Neuron (in vitro differentiated cells): ENCODE data around the gene PLEKHM3.

Experiments
- H2AFZ ChIP-seq: one replicate; pipeline ENCODE4 v1.6.1; 2013; ENCODE audit warnings: low read depth, mild to moderate bottlenecking, inconsistent platforms, low read length, moderate library complexity
- H3K27me3 ChIP-seq: one replicate; pipeline ENCODE4 v1.6.1; 2013; ENCODE audit warnings: low read length; ENCODE audit not compliant: insufficient read depth
- H3K36me3 ChIP-seq: one replicate; pipeline ENCODE4 v1.6.1; 2013; ENCODE audit warnings: low read length; ENCODE audit not compliant: insufficient read depth
- H3K4me1 ChIP-seq: one replicate; pipeline ENCODE4 v1.6.1; 2013; ENCODE audit warnings: low read length; ENCODE audit not compliant: insufficient read depth
- H3K4me3 ChIP-seq: 2 replicates; pipeline ENCODE4 v1.5.1; 2013; ENCODE audit warnings: mild to moderate bottlenecking, low read length, moderate library complexity
- H3K9me3 ChIP-seq: one replicate; pipeline ENCODE4 v1.6.1; 2013; ENCODE audit warnings: low read length

The PLEKHM3 gene

GRCh38 chr2:207831584-207832248 lies 193.6 kb downstream of the PLEKHM3 start:
- Histone ChIP-seq H2AFZ (no peak overlapping the region), H3K4me1 (peaks cover 8% of the 10 kb centered on the region), H3K36me3 (peaks cover 10% of the 10 kb centered on the region), H3K9me3 (no peaks in the 10 kb centered on the region), H3K4me3 (no peak overlapping the region), H3K27me3 (no peaks in the 10 kb centered on the region)

- Histone ChIP-seq H3K4me1 (peaks cover 2% of the 10 kb centered on the region), H3K27me3 (no peaks in the 10 kb centered on the region), H3K9me3 (no peaks in the 10 kb centered on the region), H3K36me3 (peaks cover 12% of the 10 kb centered on the region), H3K4me3 (no peak overlapping the region), H2AFZ (no peak overlapping the region)
These were observed 194.4 kb downstream of the PLEKHM3 start for GRCh38 chr2:207830778-207831438.

DNA sequence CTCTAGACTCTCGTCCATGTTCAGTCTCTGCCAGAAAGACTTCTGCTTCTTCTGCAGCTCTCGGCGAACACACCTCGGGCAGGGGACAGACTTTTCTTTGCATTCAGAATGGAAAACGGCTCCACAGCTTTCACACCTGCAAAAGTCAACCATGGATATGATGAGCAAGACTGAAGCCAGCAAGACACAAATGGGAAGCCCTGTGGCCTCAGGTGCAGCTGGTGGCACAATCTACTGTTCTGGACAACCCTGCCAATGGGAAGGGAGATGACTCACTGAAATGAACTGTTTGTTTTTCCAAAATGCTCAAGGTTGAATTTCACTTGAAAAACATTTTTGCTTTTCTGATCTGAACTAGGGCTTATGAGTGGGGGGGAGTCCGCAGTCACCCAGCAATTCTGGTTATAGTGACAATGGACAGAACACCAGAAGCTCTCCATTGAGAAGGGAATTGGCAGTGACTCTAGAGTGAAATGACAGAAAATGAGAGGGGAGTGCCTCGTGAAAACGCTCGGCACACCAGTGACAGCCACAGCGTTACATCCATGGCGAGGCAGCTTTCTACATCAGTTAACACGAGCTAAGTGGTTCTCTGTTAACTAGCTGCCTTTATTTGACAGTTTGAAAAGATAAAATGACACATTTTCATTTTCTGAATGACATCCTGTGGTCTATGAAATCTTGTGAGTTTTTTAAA lies 196.8 kb downstream of the PLEKHM3 start:
- no peaks in the 10 kb centered on the region for H3K27me3 ChIP-seq
- H3K4me3 ChIP-seq = no peak overlapping the region
- peaks cover 12% of the 10 kb centered on the region for H3K36me3 ChIP-seq
- no peaks in the 10 kb centered on the region for H3K9me3 ChIP-seq
- H3K4me1 ChIP-seq = no peaks in the 10 kb centered on the region
- H2AFZ ChIP-seq = no peak overlapping the region

DNA sequence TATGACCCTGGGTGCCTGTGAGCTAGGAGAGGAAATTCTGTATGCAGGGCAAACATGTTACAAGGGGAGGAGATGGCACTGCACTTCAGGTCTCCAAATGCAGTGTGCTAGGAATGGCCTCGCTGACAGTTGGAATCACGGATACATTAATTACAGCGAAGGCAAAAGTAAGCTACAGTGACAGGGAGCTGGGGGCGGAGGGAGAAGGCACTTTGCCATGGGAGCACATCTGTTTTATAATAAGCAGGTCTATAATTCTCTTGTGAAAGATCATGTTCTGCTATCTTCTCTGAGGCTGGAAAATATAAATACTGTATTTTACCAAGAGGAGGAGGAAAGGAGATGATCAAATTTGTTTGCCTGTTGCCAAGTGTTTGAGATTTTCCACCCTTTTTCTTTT lies 199.3 kb downstream of the PLEKHM3 start:
- Histone ChIP-seq H3K4me1 (no peaks in the 10 kb centered on the region), H2AFZ (no peak overlapping the region), H3K27me3 (no peaks in the 10 kb centered on the region), H3K4me3 (no peak overlapping the region), H3K36me3 (peaks cover 12% of the 10 kb centered on the region), H3K9me3 (no peaks in the 10 kb centered on the region)

DNA sequence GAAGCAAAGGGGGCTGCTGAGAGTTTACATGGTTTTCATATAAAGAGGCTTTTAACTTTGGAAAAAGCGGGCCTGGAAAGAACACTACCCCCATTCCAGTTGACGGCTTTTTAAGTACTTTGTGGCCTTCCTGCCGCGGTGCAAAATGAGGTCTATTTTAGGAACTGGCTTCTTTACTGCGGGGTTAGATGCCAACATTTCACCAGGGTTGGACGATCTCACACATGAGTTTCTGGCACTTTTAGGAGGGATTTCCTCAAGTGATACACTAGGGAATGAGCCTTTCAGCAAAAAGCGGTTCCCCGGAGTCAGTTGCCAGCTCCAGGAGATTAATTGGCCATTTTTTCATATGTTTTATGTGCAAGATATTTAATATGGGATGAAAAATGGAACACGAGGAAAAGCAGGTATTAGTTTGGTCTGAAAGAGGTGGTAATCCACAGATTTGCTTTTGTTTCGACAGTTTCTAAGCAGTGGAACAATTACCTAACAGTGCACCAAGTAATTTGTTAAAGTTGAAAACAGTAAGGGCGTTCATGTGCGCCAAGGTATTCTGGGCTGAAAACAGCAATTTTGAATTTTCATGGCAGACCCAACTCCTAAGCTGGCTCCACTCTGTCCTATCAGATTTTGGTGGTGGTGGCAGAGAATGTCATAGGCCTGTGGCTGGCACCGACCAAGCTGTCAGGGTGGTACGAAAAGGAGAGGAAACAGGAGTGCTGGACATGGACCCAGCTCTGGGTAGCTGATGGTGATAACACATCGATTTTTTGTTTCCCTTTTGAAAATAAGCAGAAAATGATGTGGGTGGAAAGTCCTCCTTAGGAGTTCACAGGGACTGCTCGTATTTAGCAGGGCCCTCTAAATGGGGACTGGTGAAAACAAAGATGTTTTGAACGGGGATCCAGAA lies 200.0 kb downstream of the PLEKHM3 start:
- Histone ChIP-seq H3K9me3 (no peaks in the 10 kb centered on the region), H3K27me3 (no peaks in the 10 kb centered on the region), H3K36me3 (peaks cover 12% of the 10 kb centered on the region), H2AFZ (no peak overlapping the region), H3K4me3 (no peak overlapping the region), H3K4me1 (no peaks in the 10 kb centered on the region)

DNA sequence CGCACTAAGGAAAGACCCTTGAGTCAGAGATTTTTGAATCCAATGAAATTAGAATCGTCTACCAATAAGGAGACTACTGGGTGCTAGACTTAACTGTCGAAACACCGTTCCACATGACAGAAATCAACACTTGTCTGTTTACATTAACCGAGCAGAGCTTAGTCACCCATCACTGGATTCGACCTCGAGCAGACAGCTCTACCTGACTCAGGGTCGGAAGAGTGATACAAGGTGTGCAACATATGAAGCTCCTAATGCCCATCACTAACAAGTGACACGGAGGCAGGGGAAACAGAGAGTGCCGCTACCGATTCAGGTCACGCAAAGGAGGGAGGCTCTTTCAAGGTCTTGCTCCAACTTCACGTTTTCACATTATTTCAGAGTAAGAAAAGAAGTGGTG lies 201.5 kb downstream of the PLEKHM3 start:
- no peaks in the 10 kb centered on the region for H3K9me3 ChIP-seq
- H3K4me3 ChIP-seq = no peak overlapping the region
- peaks cover 12% of the 10 kb centered on the region for H3K36me3 ChIP-seq
- no peaks in the 10 kb centered on the region for H3K4me1 ChIP-seq
- no peaks in the 10 kb centered on the region for H3K27me3 ChIP-seq
- H2AFZ ChIP-seq = no peak overlapping the region

DNA sequence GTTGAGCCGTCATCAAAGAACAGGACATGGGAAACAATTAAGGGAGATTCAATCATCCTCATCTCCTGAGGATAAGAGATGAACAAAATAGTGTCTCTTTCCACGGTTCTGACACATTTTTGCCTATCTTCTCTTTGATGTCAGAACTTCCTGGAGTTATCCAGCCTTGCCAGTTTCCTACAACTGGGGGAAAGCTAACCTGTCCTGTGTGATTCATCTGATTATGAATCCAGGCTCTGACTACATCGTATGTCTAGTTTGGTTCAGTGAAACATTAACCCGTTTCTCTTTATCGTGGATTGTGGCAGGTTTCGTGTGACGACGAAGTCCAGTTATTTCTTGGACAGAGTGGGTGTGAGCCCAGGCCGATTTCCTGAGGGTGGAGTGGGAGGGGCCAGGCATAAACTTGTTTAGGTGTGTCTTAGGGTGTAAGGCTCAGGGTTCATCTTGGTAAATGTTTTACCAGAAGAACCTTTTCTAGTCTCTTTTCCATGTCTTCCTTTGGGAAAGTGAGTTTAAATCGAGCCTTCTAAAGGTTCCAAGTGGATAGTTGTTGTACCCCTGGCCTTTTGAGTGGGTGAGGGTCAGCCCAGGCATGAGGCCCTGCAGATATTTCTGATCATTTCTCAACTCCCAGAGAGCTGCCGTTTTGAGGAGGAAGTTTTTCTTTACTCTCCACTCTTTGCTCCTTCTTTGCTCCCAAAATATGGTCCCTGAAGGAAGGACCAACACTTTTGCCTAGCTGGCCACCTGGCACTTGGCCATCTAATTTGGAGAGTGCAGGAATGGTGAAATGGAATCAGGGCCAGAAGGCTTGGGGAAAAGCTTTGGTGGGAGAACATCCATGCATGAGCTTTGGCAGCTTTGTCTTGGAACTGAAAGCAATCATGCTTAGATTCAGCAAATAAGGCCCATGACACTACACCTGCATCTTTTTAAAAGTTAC lies 205.2 kb downstream of the PLEKHM3 start:
- no peaks in the 10 kb centered on the region for H3K27me3 ChIP-seq
- no peaks in the 10 kb centered on the region for H3K36me3 ChIP-seq
- H3K9me3 ChIP-seq = no peaks in the 10 kb centered on the region
- H3K4me1 ChIP-seq = no peaks in the 10 kb centered on the region
- H3K4me3 ChIP-seq = no peak overlapping the region
- no peak overlapping the region for H2AFZ ChIP-seq

- no peak overlapping the region for H2AFZ ChIP-seq
- no peak overlapping the region for H3K4me3 ChIP-seq
These were observed 206.1 kb downstream of the PLEKHM3 start for GRCh38 chr2:207819021-207819797.

DNA sequence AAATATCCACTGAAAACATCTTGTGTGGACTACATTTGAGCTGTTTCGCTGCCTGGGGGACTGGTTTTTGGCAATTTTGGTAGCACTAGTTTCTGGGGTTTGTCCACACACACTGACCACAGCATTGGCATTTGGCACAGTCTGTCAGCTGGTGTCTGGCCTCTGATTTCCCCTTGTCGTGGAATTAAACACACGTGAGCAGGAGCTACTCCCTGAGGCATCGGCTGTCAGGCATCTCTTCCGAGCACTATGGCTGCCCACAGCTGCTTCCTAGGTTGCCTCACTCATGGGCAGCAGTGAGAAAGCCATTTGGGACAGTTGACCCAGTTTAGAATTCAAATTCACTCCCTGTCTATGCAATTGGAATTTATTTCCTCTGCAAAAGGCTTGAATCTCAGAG lies 208.8 kb downstream of the PLEKHM3 start:
- no peak overlapping the region for H3K4me3 ChIP-seq
- H3K9me3 ChIP-seq = no peaks in the 10 kb centered on the region
- H3K4me1 ChIP-seq = peaks cover 25% of the 10 kb centered on the region
- H3K36me3 ChIP-seq = no peaks in the 10 kb centered on the region
- H3K27me3 ChIP-seq = no peaks in the 10 kb centered on the region
- H2AFZ ChIP-seq = no peak overlapping the region

More at GRCh38 chr2:207819021-207819797, 206.1 kb downstream of the PLEKHM3 start:
- peaks cover 2% of the 10 kb centered on the region for H3K4me1 ChIP-seq
- H3K9me3 ChIP-seq = no peaks in the 10 kb centered on the region
- no peaks in the 10 kb centered on the region for H3K36me3 ChIP-seq
- no peaks in the 10 kb centered on the region for H3K27me3 ChIP-seq

GRCh38 chr2:207815254-207815653 lies 210.1 kb downstream of the PLEKHM3 start:
- H3K4me1 ChIP-seq = peaks cover 25% of the 10 kb centered on the region
- H3K27me3 ChIP-seq = no peaks in the 10 kb centered on the region
- no peaks in the 10 kb centered on the region for H3K36me3 ChIP-seq
- no peak overlapping the region for H3K4me3 ChIP-seq
- H2AFZ ChIP-seq = no peak overlapping the region
- no peaks in the 10 kb centered on the region for H3K9me3 ChIP-seq

- Histone ChIP-seq H3K4me1 (peaks cover 25% of the 10 kb centered on the region), H2AFZ (peak overlapping the region; percentile 13), H3K27me3 (no peaks in the 10 kb centered on the region), H3K36me3 (no peaks in the 10 kb centered on the region), H3K4me3 (no peak overlapping the region), H3K9me3 (no peaks in the 10 kb centered on the region)
These were observed 211.4 kb downstream of the PLEKHM3 start for GRCh38 chr2:207813942-207814341.
